Stimulated activated CD8-positive, alpha-beta memory T cell treated with anti-CD3 and anti-CD28 coated beads, Interleukin-12 subunit alpha, Interleukin-12 subunit beta, amount 100 ng/mL, for 4 hours (primary cell): ENCODE data around the gene FREY1.

Experiments used
- DNase-seq: peaks from one replicate; pipeline ENCODE4 v3.0.0-alpha.2; 2020; ENCODE audit warnings: low read depth

FREY1 gene

GRCh38 chr11:45894555-45895247, 12.4 kb downstream of the FREY1 start:
- DNase-seq = no peak

GRCh38 chr11:45892856-45893255, 14.2 kb downstream of the FREY1 start:
- no peak for DNase-seq

- DNase-seq = no peak
Observed at GRCh38 chr11:45890886-45891550, 16.1 kb downstream of the FREY1 start.

- DNase-seq = no peak
Observed at GRCh38 chr11:45889966-45890365, 17.1 kb downstream of the FREY1 start.

- DNase-seq = no peak
Observed at GRCh38 chr11:45889555-45889954, 17.5 kb downstream of the FREY1 start.

GRCh38 chr11:45887587-45887986, 19.5 kb downstream of the FREY1 start:
- no peak for DNase-seq

- no peak for DNase-seq
Observed at GRCh38 chr11:45886816-45887520, 20.1 kb downstream of the FREY1 start.

- DNase-seq = no peak
Observed at GRCh38 chr11:45885921-45886721, 20.9 kb downstream of the FREY1 start.

- DNase-seq = peak; percentile 42
Observed at GRCh38 chr11:45885274-45885920, 21.7 kb downstream of the FREY1 start, which contains the start of gene MAPK8IP1. Gene MAPK8IP1, plus strand, starts transcription at chr11:45885651. Its CDS starts 170 bp downstream, at chr11:45885821.

- no peak for DNase-seq
Observed at GRCh38 chr11:45884596-45885185, 22.4 kb downstream of the FREY1 start.

GRCh38 chr11:45881708-45882368, 25.2 kb downstream of the FREY1 start:
- no peak for DNase-seq

GRCh38 chr11:45880772-45881570, 26.1 kb downstream of the FREY1 start:
- no peak for DNase-seq

- no peak for DNase-seq
Observed at GRCh38 chr11:45879803-45880686, 27.0 kb downstream of the FREY1 start.

- DNase-seq = no peak
Observed at GRCh38 chr11:45877845-45878244, 29.2 kb downstream of the FREY1 start.

GRCh38 chr11:45877221-45877620, 29.9 kb downstream of the FREY1 start:
- DNase-seq = no peak

GRCh38 chr11:45876401-45876800, 30.7 kb downstream of the FREY1 start:
- DNase-seq = no peak

GRCh38 chr11:45872651-45873356, 34.3 kb downstream of the FREY1 start:
- DNase-seq = no peak

GRCh38 chr11:45871638-45872037, 35.4 kb downstream of the FREY1 start:
- no peak for DNase-seq
